Stomach smooth muscle (tissue), 2 donors: ENCODE measurements around the gene CUEDC2.

Experiments
- H3K27ac ChIP-seq: one replicate; pipeline ENCODE4 v1.7.0; 2013; ENCODE audit warnings: mild to moderate bottlenecking, low read length, inconsistent platforms
- H3K27me3 ChIP-seq, 2 donors: one replicate each; pipeline ENCODE4 v1.7.0; 2013; ENCODE audit warnings: low read length in 2 of 2; ENCODE audit not compliant: insufficient read depth in 2 of 2, control insufficient read depth in 1 of 2
- H3K36me3 ChIP-seq, 2 donors: one replicate each; pipeline ENCODE4 v1.7.0; 2013; ENCODE audit warnings: low read length in 2 of 2; ENCODE audit not compliant: control insufficient read depth in 2 of 2, insufficient read depth in 2 of 2
- H3K4me1 ChIP-seq: one replicate; pipeline ENCODE4 v1.7.0; 2013; ENCODE audit warnings: low read length; ENCODE audit not compliant: control insufficient read depth, insufficient read depth
- H3K4me3 ChIP-seq, 2 donors: one replicate each; pipeline ENCODE4 v1.7.0; 2013; ENCODE audit warnings: low read length in 2 of 2
- H3K9ac ChIP-seq, 2 donors: one replicate each; pipeline ENCODE4 v1.7.0; 2013; ENCODE audit warnings: low read length in 2 of 2, mild to moderate bottlenecking in 1 of 2
- H3K9me3 ChIP-seq, 2 donors: one replicate each; pipeline ENCODE4 v1.7.0; 2013; ENCODE audit warnings: low read length in 2 of 2; ENCODE audit not compliant: control insufficient read depth in 2 of 2
- donor health status: healthy.
- donor health status: Pancreatic carcinoma.

The CUEDC2 gene

GRCh38 chr10:102423372-102423968 is 8.9 kb downstream of the CUEDC2 start:
- Histone ChIP-seq H3K4me1 (peaks cover 40% of the 10 kb centered on the region), H3K9ac (peak overlapping the region in 1 of 2 donors; percentile 13), H3K9me3 (no peaks in the 10 kb centered on the region), H3K36me3 (peaks cover 7 to 12% of the 10 kb centered on the region in 2 donors), H3K27me3 (peaks cover under 1% of the 10 kb centered on the region in 2 donors), H3K27ac (peak overlapping the region; percentile 46), H3K4me3 (peak overlapping the region in 1 of 2 donors; percentile 15)

- peaks cover 3 to 5% of the 10 kb centered on the region in 2 donors for H3K27me3 ChIP-seq
- H3K4me1 ChIP-seq, result peaks cover 40% of the 10 kb centered on the region
- H3K9ac ChIP-seq, result peak overlapping the region; percentile 77 to 98
- no peaks in the 10 kb centered on the region for H3K9me3 ChIP-seq
- H3K36me3 ChIP-seq, result peaks cover 7 to 12% of the 10 kb centered on the region in 2 donors
- peak overlapping the region; percentile 95 for H3K27ac ChIP-seq
- H3K4me3 ChIP-seq, result peak overlapping the region; percentile 90 to 91
Observed at GRCh38 chr10:102422545-102423129, 9.7 kb downstream of the CUEDC2 start.

- Histone ChIP-seq H3K27me3 (peaks cover 8 to 10% of the 10 kb centered on the region in 2 donors), H3K4me3 (peak overlapping the region; percentile 90 to 91), H3K9me3 (no peaks in the 10 kb centered on the region), H3K9ac (peak overlapping the region; percentile 77 to 98), H3K4me1 (peaks cover 40% of the 10 kb centered on the region), H3K36me3 (peaks cover 7 to 12% of the 10 kb centered on the region in 2 donors), H3K27ac (peak overlapping the region; percentile 95)
Observed at GRCh38 chr10:102421757-102422512, 10.4 kb downstream of the CUEDC2 start.

- Histone ChIP-seq H3K4me1 (peaks cover 40% of the 10 kb centered on the region), H3K4me3 (peak overlapping the region; percentile 90 to 91), H3K9ac (peak overlapping the region; percentile 77 to 98), H3K27ac (peak overlapping the region; percentile 95), H3K27me3 (peaks cover 10 to 13% of the 10 kb centered on the region in 2 donors), H3K36me3 (peaks cover 7 to 12% of the 10 kb centered on the region in 2 donors), H3K9me3 (no peaks in the 10 kb centered on the region)
Observed at GRCh38 chr10:102421507-102421756, 10.9 kb downstream of the CUEDC2 start.

DNA sequence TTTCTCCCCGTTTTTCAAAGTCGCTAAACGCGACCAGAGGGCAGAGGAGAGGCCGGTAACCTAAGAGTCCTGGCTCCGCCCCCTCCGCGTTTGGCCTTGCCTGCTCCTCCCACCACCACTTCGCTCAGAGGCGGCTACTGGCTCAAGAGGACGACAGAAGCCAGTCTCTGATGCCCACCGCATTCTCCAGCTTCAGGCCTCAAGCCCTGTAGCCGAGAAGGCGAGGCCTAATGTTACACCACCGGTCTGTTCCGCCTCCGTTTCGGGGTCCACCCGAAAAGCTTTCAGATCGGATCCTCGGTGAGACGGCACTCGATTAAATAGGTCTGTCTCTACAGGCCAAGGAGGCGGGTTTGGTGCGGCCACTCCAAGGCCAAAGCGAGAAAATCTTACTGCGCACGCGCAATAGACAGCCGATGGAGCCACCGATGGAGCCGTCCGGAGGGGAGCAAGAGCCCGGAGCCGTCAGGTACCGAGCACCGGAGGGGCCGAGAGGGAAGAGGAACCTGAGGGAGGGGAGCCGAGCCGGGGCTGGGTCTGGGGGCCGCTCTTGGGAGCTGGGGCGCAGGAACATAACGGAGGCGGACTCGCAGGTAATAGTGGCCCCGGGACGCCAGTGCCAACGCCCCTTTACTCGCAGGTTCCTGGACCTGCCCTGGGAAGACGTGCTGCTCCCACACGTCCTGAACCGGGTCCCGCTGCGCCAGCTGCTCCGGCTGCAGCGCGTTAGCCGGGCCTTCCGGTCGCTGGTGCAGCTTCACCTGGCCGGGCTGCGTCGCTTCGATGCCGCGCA is 11.5 kb downstream of the CUEDC2 start, which contains the start of gene FBXL15:
Gene FBXL15 (plus strand): TSS at position 123 of the 793 bp plus-strand sequence. CDS start 294 bp downstream, at position 417.
- Histone ChIP-seq H3K36me3 (peaks cover 7 to 12% of the 10 kb centered on the region in 2 donors), H3K27me3 (peaks cover 15 to 18% of the 10 kb centered on the region in 2 donors), H3K9me3 (no peaks in the 10 kb centered on the region), H3K27ac (peak within 1 kb of the TSS; percentile 95), H3K9ac (peak within 1 kb of the TSS; percentile 77 to 98), H3K4me3 (peak within 1 kb of the TSS; percentile 90 to 91), H3K4me1 (peaks cover 40% of the 10 kb centered on the region)

DNA sequence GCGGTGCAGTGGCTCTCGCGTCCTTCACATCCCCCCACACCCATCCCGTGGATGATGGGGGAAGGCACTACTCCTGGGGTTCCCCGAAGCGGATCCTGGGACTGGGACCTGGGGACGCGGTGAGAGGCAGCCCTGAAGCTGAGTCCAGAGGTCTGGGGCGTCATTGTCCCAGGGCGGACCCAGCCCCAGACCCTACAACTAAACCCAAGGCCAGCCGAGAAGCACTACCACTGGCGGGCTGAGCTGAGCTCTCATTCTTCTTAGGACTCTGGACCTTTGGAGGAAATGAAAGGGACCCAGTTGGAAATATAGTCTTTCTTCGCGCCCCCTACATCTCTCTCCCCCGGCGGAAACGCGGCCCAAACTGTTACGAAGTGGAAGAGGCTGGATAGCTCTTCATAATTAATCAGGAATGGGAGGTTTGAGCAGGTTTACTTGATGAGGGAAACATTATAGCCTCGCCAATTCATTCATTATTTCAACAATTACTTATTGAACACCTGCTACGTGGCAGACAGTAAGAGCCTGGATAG is 12.1 kb downstream of the CUEDC2 start:
- Histone ChIP-seq H3K4me3 (peak overlapping the region; percentile 90 to 91), H3K9me3 (no peaks in the 10 kb centered on the region), H3K27ac (peak overlapping the region; percentile 95), H3K27me3 (peaks cover 18 to 20% of the 10 kb centered on the region in 2 donors), H3K9ac (peak overlapping the region; percentile 77 to 98), H3K4me1 (peaks cover 40% of the 10 kb centered on the region), H3K36me3 (peaks cover 7 to 12% of the 10 kb centered on the region in 2 donors)

- Histone ChIP-seq H3K27me3 (peaks cover 21 to 27% of the 10 kb centered on the region in 2 donors), H3K9ac (peak overlapping the region; percentile 77 to 98)
Observed at GRCh38 chr10:102419269-102420180, 12.8 kb downstream of the CUEDC2 start.

DNA sequence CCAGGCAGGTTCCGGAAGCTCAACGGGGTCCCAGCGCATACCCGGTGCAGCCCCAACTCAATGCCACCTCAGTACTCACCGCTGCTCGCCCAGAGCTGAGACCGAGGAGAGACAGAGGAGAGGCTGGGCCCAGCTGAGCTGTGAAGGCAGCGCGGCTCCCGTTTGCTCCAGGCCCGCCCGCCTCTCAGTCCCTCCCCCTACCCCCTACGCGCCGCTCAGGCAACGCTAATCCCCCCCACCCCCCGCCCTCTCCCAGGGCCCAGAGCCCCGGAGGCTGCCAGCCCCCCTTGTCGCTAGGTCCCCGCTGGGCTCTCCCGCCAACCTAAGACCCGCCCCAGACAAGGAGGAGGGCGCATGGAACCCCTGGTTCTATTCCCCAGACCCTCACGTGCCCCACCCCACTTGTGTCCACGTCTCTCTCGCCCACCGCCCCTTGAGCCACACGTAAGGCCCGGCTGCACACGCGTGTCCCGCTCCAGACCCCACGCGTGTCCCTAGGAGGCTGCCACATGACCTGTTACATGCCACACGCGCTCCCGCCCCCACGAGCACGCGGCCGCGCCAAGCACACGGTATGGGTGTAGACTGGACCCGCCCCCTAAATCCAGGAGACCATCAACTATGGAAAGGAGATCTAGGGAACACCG is 13.6 kb downstream of the CUEDC2 start, which contains the start of gene PSD:
Gene PSD (minus strand): TSS at position 164 of the 647 bp plus-strand sequence. CDS start 1,747 bp downstream, outside the sequence.
- no peaks in the 10 kb centered on the region for H3K9me3 ChIP-seq
- peak within 1 kb of the TSS; percentile 95 for H3K27ac ChIP-seq
- H3K4me3 ChIP-seq, result peak within 1 kb of the TSS; percentile 90 to 91
- no peak within 1 kb of the TSS for H3K9ac ChIP-seq
- H3K36me3 ChIP-seq, result peaks cover 5 to 7% of the 10 kb centered on the region in 2 donors
- H3K4me1 ChIP-seq, result peaks cover 40% of the 10 kb centered on the region
- peaks cover 21 to 32% of the 10 kb centered on the region in 2 donors for H3K27me3 ChIP-seq

More at GRCh38 chr10:102419269-102420180, 12.8 kb downstream of the CUEDC2 start:
- Histone ChIP-seq H3K9me3 (no peaks in the 10 kb centered on the region), H3K36me3 (peaks cover 7 to 12% of the 10 kb centered on the region in 2 donors), H3K4me3 (peak overlapping the region; percentile 90 to 91), H3K4me1 (peaks cover 40% of the 10 kb centered on the region), H3K27ac (peak overlapping the region; percentile 95)

GRCh38 chr10:102416695-102417094 is 15.7 kb downstream of the CUEDC2 start:
- Histone ChIP-seq H3K4me3 (no peak overlapping the region), H3K27me3 (peaks cover 31 to 38% of the 10 kb centered on the region in 2 donors), H3K9me3 (no peaks in the 10 kb centered on the region), H3K27ac (no peak overlapping the region), H3K36me3 (no peaks in the 10 kb centered on the region), H3K9ac (no peak overlapping the region), H3K4me1 (peaks cover 22% of the 10 kb centered on the region)
